ENCODE data around the gene ZBED3.

ZBED3 gene

DNA sequence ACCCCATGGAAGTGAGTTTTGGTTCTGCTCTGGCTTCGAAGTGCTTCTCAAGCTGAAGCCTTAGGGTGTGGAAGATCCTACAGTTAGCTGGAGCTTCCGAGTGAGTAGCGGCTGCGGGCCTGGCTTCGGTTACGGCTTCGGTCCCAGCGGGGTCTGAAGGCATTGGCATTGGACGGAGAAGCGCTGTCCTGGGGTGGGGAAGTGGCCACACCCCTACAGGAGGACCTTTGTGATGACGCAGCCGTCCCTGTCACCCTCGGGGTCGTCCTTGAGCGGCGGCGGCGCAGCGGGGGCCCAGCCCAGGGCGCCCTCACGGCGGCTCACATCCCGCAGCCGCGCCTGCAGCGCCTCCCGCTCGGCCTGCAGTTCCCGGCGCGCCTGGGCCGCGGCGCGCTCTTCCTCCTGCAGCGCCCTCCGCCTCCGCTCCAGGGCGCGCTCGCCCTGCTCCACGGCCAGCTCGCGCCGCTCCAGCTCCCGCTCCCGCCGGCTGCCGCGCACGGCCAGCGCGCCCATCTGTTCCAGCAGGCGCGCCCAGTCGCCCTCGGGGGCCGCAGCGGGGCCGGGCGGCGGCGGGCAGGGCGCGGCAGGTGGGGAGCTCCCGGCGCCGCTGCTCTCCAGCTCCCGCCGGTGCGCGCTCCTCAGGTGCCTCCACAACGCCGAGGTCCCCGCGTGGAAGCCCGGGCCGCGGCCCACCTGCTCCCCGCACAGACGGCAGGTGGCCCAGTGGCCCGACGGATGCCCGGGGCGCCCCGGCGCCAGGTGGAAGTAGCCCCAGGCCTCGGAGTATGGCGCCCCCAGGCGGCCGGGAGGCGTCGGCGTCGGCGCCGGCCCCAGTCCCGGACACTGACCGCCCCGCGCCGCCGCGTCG lies 9.9 kb downstream of the ZBED3 start:
- DNase-seq: peak; percentile 76

DNA sequence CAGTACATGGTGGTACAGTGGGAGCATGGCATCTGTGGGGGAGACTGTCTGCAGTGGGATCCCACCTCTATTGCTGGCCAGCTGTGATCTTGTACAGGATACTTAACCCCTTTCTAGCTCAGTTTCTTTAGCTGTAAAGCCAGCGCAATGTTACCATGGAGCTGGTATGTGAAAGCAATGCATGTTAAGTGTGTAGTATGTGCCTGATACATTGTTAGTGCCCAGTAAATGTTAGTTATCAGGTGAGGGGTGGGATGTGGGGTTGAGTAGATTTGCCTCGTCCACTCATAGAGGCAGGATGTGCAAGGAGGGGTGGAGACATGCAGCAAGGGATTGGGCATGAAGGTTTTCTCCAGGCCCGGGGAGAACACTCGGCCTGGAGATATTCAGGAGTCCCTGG lies 12.3 kb downstream of the ZBED3 start:
- DNase-seq: no peak

DNA sequence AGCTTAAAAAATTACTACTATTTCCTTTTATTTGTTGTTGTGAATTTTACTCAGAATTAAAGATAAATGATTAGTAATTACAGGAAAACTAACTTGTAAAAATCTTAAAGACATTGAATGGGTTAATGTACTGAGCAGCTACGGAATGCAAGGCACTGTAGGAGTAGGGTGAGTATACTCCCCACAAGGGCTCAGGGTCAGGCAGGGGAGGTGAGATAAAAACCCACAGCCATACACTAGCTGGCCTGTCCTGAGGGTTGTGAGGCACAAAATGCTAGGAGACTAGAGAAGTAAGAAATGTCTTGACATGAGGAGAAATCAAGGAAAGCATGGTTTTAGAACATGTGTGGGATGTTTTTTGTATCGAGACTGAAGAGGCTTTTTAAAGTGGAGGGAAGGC lies 13.4 kb downstream of the ZBED3 start:
- DNase-seq: no peak

DNA sequence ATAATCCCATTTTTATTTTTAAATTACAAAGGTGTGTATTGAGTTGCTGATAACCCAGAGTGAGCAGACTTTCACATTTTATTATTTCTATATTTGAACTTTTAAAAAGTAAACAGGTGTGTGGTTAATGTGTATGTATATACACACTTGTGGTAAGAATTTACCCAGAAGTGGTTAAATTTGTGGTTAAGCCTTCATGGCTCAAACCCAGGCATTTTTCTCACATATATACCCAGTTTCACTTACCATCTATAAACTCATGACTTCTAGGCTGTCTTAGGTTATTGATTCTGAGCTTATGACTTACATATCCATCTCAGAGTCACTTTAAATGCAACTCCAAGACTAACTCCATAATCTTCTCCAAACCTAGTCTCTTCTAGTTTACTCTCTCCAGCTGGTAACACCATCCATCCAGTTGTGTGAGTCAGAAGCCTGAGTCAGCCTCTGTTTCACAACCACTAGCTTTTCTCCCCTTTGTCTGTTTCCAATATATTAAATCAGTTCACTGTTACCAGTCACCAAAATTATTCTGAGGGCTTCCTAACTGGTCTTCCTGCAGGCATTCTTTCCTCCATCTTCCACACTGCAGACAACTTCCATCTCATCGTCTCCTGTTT lies 20.2 kb downstream of the ZBED3 start:
- no peak for DNase-seq

DNA sequence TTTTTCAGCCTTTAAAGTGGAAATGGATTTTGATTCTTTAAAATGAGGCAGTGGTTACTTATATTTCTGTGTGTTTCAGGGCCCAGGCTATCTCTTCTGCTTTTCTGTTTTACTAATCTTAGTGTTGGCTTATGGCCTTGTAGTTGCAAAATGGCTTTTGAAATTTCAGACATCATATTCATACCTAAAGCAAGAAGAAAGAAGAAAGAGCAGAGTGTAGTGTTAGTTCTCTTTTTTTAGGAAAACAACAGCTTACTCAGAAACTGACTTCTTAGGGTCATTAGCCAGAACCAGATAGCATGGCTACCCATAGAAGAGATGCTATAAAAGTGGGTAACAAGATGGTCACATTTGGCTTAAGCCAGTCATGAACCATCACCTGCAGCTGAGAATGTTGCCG lies 20.9 kb downstream of the ZBED3 start:
- no peak for DNase-seq

DNA sequence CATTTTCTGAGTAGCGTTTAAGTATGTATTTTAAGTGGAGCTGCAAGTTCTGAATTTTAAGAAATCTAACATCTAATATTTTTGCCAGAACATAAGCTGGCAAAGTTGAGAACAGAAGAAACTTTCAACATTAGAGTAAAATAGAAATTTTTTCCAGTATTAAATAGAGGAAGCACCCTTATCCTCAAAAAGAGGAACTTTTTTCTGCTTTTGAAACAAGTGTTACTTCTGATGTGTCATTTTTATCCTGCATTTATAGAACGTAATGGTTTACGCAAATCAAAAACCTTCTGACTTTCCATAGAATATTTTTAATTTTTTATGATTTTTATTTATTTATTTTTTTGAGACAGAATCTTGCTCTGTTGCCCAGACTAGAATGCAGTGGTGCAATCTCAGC lies 21.8 kb downstream of the ZBED3 start:
- DNase-seq: no peak

DNA sequence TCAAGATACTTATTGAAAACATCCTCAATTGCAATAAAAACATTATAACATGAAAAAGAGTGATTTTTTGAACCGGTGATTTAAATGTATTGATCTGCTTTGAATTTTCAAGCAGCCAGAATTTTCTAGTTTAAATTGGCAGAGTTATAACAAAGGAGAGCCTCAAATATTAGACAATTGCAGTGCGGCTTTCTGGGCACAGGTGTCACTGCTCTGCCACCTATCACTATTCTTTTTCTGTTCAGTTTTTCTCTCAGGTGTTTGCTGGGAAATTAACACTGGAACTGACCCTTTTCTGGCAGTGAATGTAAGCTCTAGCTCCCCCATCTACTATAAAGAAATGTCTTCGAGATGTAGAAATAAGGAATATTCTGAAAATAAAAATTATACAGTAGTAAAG lies 23.0 kb downstream of the ZBED3 start:
- no peak for DNase-seq

DNA sequence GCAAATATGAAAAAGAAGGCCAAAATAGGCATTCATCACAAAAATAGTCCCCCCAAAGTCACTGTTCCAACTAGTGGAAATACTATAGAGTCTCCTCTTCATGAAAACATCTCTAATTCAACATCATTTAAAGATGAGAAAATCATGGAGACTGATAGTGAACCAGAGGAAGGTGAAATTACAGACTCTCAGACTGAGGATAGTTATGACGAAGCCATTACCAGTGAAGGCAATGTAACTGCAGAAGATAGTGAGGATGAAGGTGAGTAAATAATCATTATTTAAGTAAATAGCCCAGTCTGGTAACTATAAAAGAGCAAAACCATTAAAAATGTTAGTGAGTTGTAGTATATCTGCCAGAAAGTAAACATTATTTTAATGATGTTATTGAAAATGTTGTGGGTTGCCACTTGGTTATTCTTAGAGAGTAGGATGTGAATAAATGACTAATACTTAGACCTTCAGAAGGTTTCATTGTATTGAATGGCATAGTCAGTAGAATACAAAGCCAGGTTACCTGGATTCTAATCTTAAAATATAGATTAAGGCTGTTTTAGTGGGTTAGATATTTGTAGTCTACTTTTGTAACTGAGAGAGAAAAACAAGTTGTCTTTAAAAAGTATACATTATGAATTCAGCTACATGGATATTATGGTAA lies 40.5 kb downstream of the ZBED3 start:
- DNase-seq: no peak

DNA sequence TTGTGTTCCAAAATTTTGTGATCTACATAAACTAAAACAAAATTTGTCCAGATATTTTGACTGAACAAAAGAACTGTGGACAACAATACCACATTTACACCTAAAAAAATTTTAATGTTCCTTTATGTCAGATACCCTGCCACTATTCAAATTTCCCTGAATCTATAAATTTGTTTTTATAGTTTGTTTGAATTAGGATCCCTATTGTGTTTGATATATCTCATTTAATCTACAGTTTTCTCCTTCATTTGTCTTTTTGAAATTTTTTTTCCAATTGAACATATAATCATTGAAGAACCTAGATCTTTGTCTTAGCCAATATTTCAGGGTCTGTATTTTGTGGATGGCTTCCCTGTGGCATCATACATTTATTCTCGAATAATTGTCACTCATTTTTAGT lies 51.1 kb downstream of the ZBED3 start:
- DNase-seq: no peak

DNA sequence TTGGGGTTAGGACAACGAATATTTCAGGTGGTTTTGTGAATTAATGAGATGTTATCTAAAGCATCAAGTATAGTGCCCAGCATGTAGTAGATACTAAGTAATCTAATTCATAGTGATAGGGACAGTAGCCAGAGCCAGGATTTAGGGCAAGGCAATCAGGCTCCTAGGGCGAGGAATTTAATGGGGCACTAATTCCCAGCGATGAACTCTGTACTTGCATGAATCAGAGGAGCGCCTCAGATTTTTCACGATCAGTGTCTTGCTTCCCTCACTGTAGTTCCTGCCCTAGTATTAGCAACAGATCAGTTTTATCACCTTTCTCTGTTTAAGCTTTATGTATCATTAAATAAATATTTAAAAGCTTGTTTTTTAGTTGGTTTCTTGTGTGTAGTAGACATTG lies 53.7 kb downstream of the ZBED3 start:
- no peak for DNase-seq

DNA sequence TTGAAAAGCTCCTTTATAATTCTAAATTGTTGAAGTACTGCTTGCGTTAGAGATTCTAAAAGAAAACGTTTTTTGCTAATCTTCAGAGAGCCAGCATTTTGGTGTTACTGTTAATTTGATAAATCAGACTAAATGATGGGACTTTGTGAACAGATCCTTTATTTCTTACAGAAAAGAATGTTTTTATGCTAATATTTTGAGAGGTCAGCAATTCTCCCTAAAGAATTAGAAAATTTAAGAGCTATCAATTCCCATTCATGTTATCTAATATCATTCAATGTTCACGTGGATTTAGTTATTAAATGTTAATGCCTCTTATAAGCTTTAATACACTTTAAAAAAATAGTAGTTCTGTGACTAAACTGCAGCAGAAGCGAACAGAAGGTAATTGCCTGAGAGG lies 54.5 kb downstream of the ZBED3 start:
- DNase-seq: no peak

DNA sequence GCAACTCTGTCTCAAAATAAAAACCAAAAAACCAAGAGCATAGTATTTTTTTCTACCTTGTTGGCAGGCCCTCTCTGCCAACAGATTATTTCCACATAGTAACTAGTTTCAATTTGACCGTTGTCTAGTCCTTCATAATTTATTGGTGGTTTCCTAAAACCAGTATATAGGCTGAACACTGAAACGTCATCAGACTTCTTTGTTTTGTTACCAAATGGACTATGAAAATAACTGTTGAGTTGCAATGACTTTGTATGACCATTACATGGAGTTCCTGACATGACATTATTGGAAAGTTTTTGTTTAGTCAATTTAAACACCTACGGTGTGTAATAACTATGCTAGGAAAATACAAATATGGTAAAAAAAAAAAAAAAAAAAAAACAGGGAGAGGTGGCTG lies 55.2 kb downstream of the ZBED3 start:
- DNase-seq: no peak

DNA sequence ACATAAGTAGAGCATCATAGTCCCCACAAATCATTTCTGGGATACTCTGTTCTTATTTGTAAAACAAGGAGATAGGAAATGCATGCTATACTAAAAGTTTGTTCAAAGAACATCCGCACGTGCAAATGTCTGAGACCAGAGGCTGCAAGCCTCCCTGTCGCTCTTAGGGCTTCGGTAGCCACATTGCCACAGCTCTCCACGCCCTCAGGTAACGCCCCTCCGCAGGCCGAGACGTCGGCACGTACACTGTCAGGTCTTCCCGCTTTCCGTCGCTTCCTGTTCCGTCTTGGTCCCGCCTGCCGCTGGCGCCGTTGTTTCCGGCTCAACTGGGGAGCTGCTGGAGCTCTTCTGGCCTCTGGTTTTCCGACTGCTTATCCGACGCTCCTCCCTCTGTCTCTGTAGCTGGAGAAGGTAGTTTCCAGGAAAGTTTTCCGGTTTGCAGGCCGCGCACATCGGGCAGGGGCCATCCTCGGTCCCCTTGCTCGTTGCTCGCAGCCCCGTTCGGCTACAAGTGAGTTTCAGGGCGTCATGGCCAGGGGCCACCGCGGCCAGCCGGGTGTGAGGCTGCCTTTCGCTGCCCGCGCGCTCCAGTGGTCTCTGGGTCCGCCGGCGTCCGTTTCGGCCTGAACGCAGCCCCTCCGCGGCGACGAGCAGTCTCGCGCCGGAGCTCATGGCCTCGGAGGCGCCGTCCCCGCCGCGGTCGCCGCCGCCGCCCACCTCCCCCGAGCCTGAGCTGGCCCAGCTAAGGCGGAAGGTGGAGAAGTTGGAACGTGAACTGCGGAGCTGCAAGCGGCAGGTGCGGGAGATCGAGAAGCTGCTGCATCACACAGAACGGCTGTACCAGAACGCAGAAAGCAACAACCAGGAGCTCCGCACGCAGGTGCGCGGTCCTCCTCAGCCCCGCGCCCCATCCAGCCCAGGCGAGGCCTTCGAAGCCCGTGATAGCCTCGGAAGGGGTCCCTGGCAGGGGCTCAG lies 56.7 kb downstream of the ZBED3 start, which contains the start of gene AGGF1:
TSS of gene AGGF1 (plus strand) at position 308 of the 975 bp plus-strand sequence. CDS start at position 671, 363 bp downstream.
- DNase-seq: peak; percentile 96

DNA sequence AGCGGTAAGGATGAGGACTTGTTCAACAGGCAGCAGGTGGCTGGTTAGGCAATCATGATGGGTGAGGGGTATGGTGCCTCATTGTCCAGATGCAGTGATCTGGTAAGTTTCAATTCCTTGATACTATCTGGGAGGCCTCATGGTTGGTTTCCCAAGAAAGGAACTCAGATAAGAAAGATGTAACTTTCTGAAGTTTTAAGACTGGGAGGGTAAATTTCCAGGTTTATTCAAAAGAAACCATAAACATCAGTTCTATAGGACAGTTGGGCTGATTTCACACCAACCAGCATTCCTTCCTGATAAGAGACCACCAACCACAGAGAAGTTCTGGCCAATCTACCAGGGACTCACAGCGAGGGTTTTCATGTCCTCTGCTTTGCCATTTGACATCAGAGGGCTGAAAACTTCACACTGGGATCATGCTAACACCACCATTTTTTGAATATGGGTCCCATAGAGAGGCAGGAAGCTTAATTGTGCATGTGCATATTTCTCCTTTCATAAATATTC lies 57.7 kb downstream of the ZBED3 start:
- DNase-seq: no peak

DNA sequence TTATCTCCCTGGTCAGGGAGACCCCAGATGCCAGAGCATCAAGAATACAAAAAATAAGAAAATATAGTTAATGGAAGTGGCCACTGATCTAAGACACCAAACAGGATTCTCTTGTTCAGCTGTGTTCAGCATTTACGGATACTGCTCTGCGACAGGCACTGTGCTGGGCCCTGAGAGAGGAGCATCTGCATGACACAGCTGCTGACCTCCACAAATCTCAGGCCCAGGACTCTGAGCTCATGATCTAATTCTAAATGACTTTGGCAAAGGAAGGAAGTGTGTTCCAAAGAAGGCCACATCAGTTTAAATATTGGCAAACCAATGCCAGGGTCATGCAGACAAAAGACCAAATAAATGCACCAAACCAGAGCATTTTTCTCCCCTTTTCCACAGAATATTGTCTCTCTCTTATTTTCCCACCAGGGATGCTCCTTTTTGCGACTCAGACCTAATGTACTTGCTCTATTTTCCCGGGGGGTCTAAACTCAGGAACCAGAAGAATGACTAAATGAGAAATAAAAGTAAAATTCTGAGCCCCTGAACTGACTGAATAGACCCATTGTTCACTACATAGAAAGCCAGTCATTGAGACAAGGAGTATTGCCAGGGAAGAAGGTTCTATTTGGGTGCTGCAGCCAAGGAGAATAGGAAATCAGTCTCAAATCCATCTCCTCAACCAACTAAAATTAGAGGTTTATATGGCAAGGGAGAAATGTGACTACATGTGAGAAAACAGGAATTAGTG lies 58.3 kb downstream of the ZBED3 start:
- no peak for DNase-seq

DNA sequence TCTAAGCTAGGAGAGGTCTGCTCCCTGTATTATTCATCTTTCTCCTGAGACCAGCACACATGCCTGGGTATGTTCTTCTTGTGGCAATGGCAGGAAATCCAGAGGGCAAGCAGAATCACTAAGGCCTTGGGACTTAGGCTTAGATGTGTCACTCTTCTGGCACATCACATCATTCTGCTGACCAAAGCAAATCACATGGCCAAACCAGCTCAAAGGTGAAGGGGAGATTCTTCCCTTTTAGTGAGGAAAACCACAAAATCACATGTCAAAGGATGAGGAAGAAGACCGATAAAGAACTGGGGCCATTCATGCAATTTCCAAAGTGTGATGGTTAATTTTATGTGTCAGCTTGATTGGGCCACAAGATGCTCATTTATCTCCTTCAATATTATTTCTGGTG lies 62.6 kb downstream of the ZBED3 start:
- DNase-seq: no peak

DNA sequence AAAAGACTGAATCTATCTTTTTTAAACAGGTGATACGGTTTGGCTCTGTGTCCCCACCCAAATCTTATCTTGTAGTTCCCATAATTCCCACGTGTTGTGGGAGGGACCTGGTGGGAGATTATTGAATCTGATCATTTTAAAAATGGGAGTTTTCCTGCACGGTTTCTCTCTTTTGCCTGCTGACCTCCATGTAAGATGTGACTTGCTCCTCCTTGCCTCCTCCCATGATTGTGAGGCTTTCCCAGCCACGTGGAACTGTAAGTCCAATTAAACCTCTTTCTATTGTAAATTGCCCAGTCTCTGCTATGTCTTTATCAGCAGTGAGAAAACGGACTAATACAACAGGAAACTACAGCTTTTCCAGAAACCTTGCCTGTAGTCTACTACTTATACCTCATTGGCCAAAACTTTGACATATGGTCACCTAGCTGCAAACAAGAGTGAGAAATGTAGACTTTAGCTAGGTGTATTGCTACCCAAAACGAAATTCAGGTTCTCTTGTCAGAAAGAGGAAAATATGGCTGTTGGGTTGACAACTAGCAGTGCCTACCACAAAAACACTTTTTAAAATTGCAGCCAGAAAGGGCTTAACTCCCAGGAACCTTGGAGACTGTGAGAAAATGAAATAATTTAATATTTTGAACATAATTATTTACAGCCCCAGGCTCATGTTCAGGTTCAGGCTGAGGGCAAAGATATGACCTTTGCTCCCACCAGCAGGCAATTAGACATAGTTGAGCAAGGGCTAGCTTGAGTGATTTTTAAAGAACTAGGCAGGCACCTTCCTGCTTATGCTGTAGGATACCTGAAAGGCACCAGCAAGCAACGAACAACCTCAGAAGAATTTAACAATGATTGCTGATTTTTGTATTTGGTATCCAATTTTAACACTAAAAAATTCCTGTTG lies 64.3 kb downstream of the ZBED3 start:
- DNase-seq: no peak
